Measurements from ENCODE around the gene SMIM1.

Gene SMIM1

GRCh38 chr1:3777647-3778589 lies 5.4 kb downstream of the SMIM1 start:
- no peak for DNase-seq

- DNase-seq: no peak
Measured at GRCh38 chr1:3778590-3779264, 6.2 kb downstream of the SMIM1 start.

- DNase-seq: no peak
Measured at GRCh38 chr1:3779265-3779911, 6.8 kb downstream of the SMIM1 start.

- DNase-seq: no peak
Measured at GRCh38 chr1:3779912-3780416, 7.4 kb downstream of the SMIM1 start.

GRCh38 chr1:3780901-3781300 lies 8.4 kb downstream of the SMIM1 start:
- DNase-seq: no peak

- no peak for DNase-seq
Measured at GRCh38 chr1:3783651-3784474, 11.3 kb downstream of the SMIM1 start.

- DNase-seq: no peak
Measured at GRCh38 chr1:3785045-3785444, 12.5 kb downstream of the SMIM1 start.

GRCh38 chr1:3785456-3786157 lies 13.1 kb downstream of the SMIM1 start:
- DNase-seq: peak; percentile 17

- DNase-seq: no peak
Measured at GRCh38 chr1:3786468-3787348, 14.2 kb downstream of the SMIM1 start.

- no peak for DNase-seq
Measured at GRCh38 chr1:3787349-3787715, 14.8 kb downstream of the SMIM1 start.

GRCh38 chr1:3787745-3788605 lies 15.4 kb downstream of the SMIM1 start:
- DNase-seq: no peak

- no peak for DNase-seq
Measured at GRCh38 chr1:3788756-3789420, 16.3 kb downstream of the SMIM1 start.

- no peak for DNase-seq
Measured at GRCh38 chr1:3789421-3790300, 17.1 kb downstream of the SMIM1 start.

GRCh38 chr1:3790500-3790923 lies 18.0 kb downstream of the SMIM1 start:
- no peak for DNase-seq

GRCh38 chr1:3790952-3791351 lies 18.4 kb downstream of the SMIM1 start:
- DNase-seq: no peak

- no peak for DNase-seq
Measured at GRCh38 chr1:3795453-3796214, 23.1 kb downstream of the SMIM1 start.

All from NCI-H510A treated with DMSO at 0.1 percent for 48 hours (cell line).